ENCODE results near the gene OR5AU1. TPM values are rescaled to one million over a fixed set of nuclear protein-coding genes. Genes with fewer than 3 reads are reported as not detected.

The OR5AU1 gene
- total and polyA plus RNA-seq, 2 of the 13 experiments (the other 11 are each of a cell fraction or from before 2014, with no cell fraction given), result not detected

GRCh38 chr14:21191261-21191808 lies 35.5 kb upstream of the OR5AU1 start (continued):
- TF ChIP-seq DZIP1 (CRISPR knock-in tag; IDR thresholded peaks at IDR 0.05) (no peak), ZNF605 (CRISPR knock-in tag; IDR thresholded peaks at IDR 0.05) (0 out of 2 replicates have a peak, but pooled peaks have one; percentile 68), ZNF703 (CRISPR knock-in tag; IDR thresholded peaks at IDR 0.05; ENCODE audit: borderline replicate concordance) (no peak), GZF1 (CRISPR knock-in tag; IDR thresholded peaks at IDR 0.05) (no peak), GTF2F1 (IDR thresholded peaks at IDR 0.05; ENCODE audit: low read length) (no peak), MLLT10 (CRISPR knock-in tag; IDR thresholded peaks at IDR 0.05) (no peak), HIC2 (CRISPR knock-in tag; IDR thresholded peaks at IDR 0.05; ENCODE audit: low read depth) (no peak), CTCF (CRISPR knock-in tag; IDR thresholded peaks at IDR 0.05) (peak; percentile 60), ZNF280B (CRISPR knock-in tag; IDR thresholded peaks at IDR 0.05; ENCODE audit: borderline replicate concordance) (peak; percentile 55; the same call in 1 of the 2 replicates), STAG1 (CRISPR knock-in tag; IDR thresholded peaks at IDR 0.05) (peak; percentile 24; the same call in 1 of the 2 replicates), KLF15 (CRISPR knock-in tag; IDR thresholded peaks at IDR 0.05; ENCODE audit: borderline replicate concordance) (no peak), ZFP37 (CRISPR knock-in tag; IDR thresholded peaks at IDR 0.05; ENCODE audit: borderline replicate concordance) (no peak), GPN1 (CRISPR knock-in tag; IDR thresholded peaks at IDR 0.05; ENCODE audit: borderline replicate concordance) (no peak), ATF7-NPFF (CRISPR knock-in tag; IDR thresholded peaks at IDR 0.05; ENCODE audit: low read depth) (no peak), ZNF557 (CRISPR knock-in tag; IDR thresholded peaks at IDR 0.05) (no peak), PLSCR1 (CRISPR knock-in tag; IDR thresholded peaks at IDR 0.05; ENCODE audit: borderline replicate concordance) (no peak), SIN3A (IDR thresholded peaks at IDR 0.05; ENCODE audit: borderline replicate concordance, low read depth, low read length) (no peak), SMYD3 (CRISPR knock-in tag; IDR thresholded peaks at IDR 0.05) (no peak), ZBTB8A (CRISPR knock-in tag; IDR thresholded peaks at IDR 0.05; ENCODE audit: borderline replicate concordance, low read depth) (no peak)
